PC-9 (cell line): Measurements from ENCODE around the gene ACOXL.

Experiments used
- CTCF ChIP-seq: fragments of 200-600 bp; sonication (generic); conservative IDR thresholded peaks from 2 replicates; pipeline ENCODE4 v1.6.1; 2017; ENCODE audit warnings: mixed run types, antibody characterized with exemption, mild to moderate bottlenecking, moderate library complexity
- EZH2 ChIP-seq: fragments of 200-600 bp; sonication (generic); IDR thresholded peaks from 2 replicates; pipeline ENCODE4 v1.8.0; 2017; ENCODE audit warnings: antibody characterized with exemption, low read depth

GRCh38 chr2:111039628-111040383 is 307.4 kb downstream of the ACOXL start:
- TF ChIP-seq CTCF (no peak), EZH2 (no peak)
